ENCODE measurements around the gene KYAT1. TPM values are rescaled to one million over a fixed set of nuclear protein-coding genes. Genes with fewer than 3 reads are reported as not detected.
A peak's percentile ranks its signal among the peaks of the same experiment; 100 is the strongest.
"Not testable (repeated sequence)": the region's sequence is repeated elsewhere in the genome, so short reads cannot be mapped to it uniquely, and the experiment has no call there.

The KYAT1 gene
- total RNA-seq, 1 experiment from 2014 or later, result 11.8 TPM

- no peak for DNase-seq (ENCODE audit: low spot score)
These were observed 4.0 kb upstream of the KYAT1 start for GRCh38 chr9:128885798-128886197.

- no peak for DNase-seq (ENCODE audit: low spot score)
These were observed 3.6 kb upstream of the KYAT1 start for GRCh38 chr9:128885376-128885775.

- DNase-seq (ENCODE audit: low spot score), result no peak
These were observed 2.4 kb upstream of the KYAT1 start for GRCh38 chr9:128884164-128884563.

DNA sequence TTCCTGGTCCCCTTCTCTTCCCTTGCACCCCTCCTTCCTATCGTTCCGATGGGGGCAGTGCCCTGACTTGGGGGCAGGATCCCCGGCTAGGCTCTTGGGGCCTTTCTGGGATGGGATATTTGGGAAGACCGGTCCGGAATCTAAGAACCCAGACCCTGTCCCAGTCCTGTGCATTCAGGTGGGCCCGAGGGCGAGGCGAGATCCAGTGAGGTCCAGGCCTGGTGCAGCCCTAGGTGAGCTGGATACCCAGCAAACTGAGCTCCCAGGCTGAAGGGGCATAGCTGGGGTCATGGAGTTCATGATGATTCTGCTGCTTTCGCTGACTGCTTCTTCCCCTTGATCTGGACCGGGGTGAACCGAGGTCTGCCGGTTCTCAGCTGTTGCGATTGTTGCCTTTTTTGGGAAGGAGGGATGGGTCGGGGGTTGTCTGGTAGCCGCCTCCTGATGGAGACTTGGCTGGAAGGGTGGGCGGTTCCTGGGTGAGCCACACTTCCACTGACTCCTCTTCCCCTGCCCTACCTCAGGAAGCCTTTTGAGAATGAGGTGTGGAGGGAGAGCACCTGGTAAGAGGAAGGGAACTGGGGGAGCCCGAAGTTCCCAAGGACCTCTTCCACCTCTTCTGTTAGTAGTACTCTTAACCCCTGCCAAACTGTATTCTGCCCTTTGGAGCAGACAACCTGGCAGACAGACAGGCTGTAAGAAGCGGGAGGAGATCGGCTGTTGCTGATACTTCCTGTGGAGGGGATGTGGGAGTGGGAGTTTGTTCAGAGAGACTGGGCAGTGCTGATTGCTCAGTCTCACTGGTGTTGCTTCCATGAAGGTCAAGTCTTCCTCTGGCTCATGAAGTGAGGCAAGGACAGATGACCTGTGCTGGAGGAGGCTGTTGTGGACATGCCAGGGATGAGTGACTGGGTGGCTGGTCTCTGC is 1.2 kb upstream of the KYAT1 start:
- no peak for DNase-seq (ENCODE audit: low spot score)

DNA sequence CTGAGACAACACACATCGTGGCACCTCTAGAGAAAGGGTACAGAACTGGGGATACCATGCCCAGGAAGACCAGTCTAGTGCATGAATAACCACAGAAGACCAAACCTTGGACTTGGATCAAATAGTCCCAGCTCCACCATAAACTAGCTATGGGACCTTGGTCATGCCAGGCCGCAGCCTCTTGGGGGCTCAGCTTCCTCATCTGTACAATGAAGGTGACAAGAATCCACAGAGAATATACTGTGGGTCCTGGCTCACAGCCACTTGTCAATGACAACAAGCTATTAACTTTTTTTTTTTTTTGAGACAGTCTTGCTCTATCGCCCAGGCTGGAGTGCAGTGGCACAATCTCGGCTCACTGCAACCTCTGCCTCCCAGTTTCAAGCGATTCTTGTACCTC is 3.9 kb downstream of the KYAT1 start:
- peak; percentile 13 for DNase-seq (ENCODE audit: low spot score)

GRCh38 chr9:128870941-128871265 is 10.8 kb downstream of the KYAT1 start:
- DNase-seq (ENCODE audit: low spot score), result not testable (repeated sequence)

GRCh38 chr9:128870128-128870940 is 11.4 kb downstream of the KYAT1 start:
- no peak for DNase-seq (ENCODE audit: low spot score)

DNA sequence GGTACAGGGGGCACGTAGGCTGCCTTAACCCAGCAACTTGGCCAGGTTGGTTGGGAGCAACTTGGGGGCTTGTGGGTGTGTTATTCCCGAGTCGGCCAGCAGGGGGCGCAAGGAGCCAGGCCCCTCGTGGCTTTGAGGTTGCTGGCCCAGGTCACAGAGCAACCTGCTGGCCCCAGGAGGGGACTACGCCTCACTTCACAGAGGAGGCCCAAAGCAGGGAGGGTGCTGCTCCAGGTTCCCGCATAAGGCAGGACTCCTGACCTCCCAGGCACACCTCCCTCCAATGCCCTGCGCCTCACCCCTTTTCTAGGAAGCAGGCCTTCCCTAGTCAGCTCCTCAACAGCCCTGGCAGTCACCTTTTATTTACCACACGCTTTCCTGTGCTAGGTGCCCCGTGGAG is 18.1 kb downstream of the KYAT1 start:
- peak; percentile 81 for DNase-seq (ENCODE audit: low spot score)

DNA sequence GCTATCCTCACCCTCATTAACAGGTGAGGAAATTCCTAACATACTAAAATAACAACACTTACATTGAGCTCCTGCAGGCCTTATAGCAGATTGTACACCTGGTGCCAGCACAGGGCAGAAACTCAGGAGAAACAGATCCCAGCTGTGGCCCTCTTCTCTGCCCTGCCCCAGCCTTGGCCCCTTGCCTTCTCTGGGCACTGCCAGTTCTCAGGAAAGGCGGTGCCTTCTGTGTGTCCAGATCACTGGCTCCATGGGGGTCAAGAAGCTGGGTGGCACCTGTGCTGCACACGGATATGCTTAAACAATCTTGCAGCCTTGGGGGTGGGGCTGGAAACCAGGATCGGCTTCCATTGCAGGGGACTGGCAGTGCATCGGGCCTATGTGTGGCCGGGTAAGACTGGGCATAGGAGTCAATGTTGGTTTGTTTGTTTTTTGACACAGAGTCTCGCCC is 19.3 kb downstream of the KYAT1 start:
- DNase-seq (ENCODE audit: low spot score), result no peak

- no peak for DNase-seq (ENCODE audit: low spot score)
These were observed 20.2 kb downstream of the KYAT1 start for GRCh38 chr9:128861501-128861900.

GRCh38 chr9:128860937-128861336 is 20.8 kb downstream of the KYAT1 start:
- DNase-seq (ENCODE audit: low spot score), result no peak

GRCh38 chr9:128858476-128858875 is 23.3 kb downstream of the KYAT1 start:
- DNase-seq (ENCODE audit: low spot score), result not testable (repeated sequence)

- not testable (repeated sequence) for DNase-seq (ENCODE audit: low spot score)
These were observed 27.3 kb downstream of the KYAT1 start for GRCh38 chr9:128854454-128854853.

- not testable (repeated sequence) for DNase-seq (ENCODE audit: low spot score)
These were observed 29.1 kb downstream of the KYAT1 start for GRCh38 chr9:128852646-128853045.

DNA sequence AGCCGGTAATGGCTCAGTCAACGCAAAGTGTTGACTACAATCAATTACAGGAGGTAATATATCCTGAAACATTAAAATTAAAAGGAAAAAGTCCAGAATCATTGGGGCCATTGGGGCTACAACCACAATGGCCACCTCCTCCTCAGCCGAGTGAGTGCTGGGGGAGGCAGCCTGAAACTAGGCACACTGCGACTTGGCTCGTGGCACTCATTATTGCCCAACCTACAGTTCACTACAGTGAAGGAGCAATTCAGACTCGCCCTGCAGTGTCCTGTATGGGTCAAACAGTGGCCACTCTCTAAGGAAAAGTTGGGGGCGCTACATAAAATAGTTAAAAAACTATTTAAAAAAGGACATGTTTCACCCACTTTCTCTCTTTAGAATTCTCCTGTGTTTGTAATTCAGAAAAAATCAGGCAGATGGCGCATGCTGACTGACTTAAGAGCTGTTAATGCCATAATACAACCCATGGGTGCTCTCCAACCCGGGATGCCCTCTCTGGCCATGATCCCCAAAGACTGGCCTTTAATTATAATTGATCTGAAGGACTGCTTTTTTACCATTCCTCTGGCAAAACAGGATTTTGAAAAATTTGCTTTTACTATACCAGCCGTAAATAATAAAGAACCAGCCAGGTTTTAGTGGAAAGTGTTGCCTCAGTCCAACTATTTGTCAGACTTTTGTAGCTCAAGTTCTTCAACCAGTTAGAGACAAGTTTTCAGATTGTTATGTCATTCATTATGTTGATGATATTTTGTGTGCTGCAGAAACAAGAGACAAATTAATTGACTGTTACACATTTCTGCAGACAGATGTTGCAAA is 29.8 kb downstream of the KYAT1 start:
- DNase-seq (ENCODE audit: low spot score), result peak; percentile 58

DNA sequence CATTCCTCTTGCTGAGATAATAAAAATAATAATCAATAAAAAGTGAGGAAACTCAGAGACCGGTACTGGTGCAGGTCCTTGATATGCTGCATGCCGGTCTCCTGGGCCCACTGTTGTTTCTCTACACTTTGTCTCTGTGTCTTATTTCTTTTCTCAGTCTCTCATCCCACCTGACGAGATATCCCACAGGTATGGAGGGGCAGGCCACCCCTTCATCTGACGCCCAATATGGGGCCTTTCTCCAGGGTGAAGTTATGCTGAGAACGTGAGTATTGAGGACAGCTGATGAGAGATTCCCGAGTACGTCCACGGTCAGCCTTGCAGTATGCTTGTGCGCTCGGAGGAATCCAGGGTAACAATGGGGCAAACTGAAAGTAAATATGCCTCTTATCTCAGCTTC is 30.7 kb downstream of the KYAT1 start:
- DNase-seq (ENCODE audit: low spot score), result not testable (repeated sequence)

DNA sequence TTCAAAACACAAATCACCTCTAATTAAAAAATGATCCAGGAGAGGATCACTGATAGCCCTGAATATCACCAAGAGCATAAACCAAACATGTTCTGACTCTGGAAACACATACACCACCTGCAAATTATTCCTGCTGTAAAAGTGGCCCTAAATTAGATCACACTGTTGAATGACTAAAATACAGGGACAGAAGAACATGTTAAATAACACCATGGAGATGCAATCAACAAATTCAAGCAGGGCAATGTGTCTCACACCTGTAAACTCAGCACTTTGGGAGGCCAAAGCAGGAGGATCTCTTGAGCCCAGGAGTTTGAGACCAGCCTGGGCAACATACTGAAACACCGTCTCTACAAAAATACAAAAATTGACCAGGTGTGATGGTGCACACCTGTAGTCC is 33.9 kb downstream of the KYAT1 start:
- DNase-seq (ENCODE audit: low spot score), result no peak

GRCh38 chr9:128846680-128847030 is 35.1 kb downstream of the KYAT1 start:
- no peak for DNase-seq (ENCODE audit: low spot score)

GRCh38 chr9:128845186-128845931 is 36.4 kb downstream of the KYAT1 start:
- DNase-seq (ENCODE audit: low spot score), result peak; percentile 12

DNA sequence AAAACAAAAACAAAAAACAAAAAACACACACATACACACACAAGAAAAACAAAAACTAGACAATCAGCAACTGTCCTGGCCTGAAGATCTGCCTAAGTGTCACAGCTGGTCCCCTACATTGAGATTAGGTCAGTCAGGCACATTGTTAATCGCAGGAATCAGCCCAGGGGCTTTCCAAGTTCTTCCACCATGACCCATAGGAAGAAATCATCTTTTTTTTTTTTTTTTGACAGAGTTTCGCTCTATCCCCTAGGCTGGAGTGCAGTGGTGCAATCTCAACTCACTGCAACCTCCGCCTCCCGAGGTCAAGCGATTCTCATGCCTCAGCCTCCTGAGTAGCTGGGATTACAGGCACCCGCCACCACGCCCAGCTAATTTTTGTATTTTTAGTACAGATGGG is 38.6 kb downstream of the KYAT1 start:
- not testable (repeated sequence) for DNase-seq (ENCODE audit: low spot score)

Data from HT-29 (cell line).